ENCODE measurements around the gene C14orf119. TPM values are rescaled to one million over a fixed set of nuclear protein-coding genes. Genes with fewer than 3 reads are reported as not detected.

The C14orf119 gene
- total and polyA plus RNA-seq, 9 of the 15 experiments (the other 6 are each of a cell fraction or from before 2014, with no cell fraction given), result 36.7 to 251 (median 51.8) TPM

GRCh38 chr14:23058654-23059504 is 36.4 kb upstream of the C14orf119 start (continued):
- TF ChIP-seq RBM25 (IDR thresholded peaks at IDR 0.05; ENCODE audit: low read depth, low read length, severe bottlenecking) (no peak), PYGO2 (tag; IDR thresholded peaks at IDR 0.05) (no peak), C11orf30 (IDR thresholded peaks at IDR 0.05; ENCODE audit: low read depth) (peak; percentile 56; the same call in 1 of the 2 replicates), SETDB1 (IDR thresholded peaks at IDR 0.05; ENCODE audit: low read length) (no peak), TBP (optimal IDR thresholded peaks at IDR 0.05; ENCODE audit: low read depth, low read length) (no peak), ZNF518B (CRISPR knock-in tag; IDR thresholded peaks at IDR 0.05) (no peak)
- TF ChIP-seq, protein P1, sequence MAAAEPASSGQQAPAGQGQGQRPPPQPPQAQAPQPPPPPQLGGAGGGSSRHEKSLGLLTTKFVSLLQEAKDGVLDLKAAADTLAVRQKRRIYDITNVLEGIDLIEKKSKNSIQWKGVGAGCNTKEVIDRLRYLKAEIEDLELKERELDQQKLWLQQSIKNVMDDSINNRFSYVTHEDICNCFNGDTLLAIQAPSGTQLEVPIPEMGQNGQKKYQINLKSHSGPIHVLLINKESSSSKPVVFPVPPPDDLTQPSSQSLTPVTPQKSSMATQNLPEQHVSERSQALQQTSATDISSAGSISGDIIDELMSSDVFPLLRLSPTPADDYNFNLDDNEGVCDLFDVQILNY (CRISPR knock-in tag; IDR thresholded peaks at IDR 0.05), result no peak
- TF ChIP-seq, protein P2, sequence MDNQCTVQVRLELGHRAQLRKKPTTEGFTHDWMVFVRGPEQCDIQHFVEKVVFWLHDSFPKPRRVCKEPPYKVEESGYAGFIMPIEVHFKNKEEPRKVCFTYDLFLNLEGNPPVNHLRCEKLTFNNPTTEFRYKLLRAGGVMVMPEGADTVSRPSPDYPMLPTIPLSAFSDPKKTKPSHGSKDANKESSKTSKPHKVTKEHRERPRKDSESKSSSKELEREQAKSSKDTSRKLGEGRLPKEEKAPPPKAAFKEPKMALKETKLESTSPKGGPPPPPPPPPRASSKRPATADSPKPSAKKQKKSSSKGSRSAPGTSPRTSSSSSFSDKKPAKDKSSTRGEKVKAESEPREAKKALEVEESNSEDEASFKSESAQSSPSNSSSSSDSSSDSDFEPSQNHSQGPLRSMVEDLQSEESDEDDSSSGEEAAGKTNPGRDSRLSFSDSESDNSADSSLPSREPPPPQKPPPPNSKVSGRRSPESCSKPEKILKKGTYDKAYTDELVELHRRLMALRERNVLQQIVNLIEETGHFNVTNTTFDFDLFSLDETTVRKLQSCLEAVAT (IDR thresholded peaks at IDR 0.05), result peak in 1 of 2 experiments; percentile 87; a peak in 2 of 4 replicates

All from K562 (cell line).